Panc1 (cell line): ENCODE measurements around the gene USP32. TPM values are rescaled to one million over a fixed set of nuclear protein-coding genes. Genes with fewer than 3 reads are reported as not detected.

Experiments
- ATAC-seq: fragments of 200-7000 bp; cut with Tn5 transposase; 2 replicates; pipeline ENCODE4 v1.9.1; 2020; ENCODE audit warnings: mild to moderate bottlenecking, moderate library complexity
- BruUV-seq: library from RNA; stranded (reverse); fragments of 400-500 nt; replicated peaks from 2 replicates; lab custom pipeline; 2021; lab: Mats Ljungman, UMichigan
- CTCF ChIA-PET: fragments of 300-600 bp; sonication (Branson Sonifier 250); formaldehyde crosslinking; loops from one replicate; lab custom pipeline; 2022; ENCODE audit warnings: antibody characterized with exemption; lab: Charles Lee
- POLR2A ChIA-PET: fragments of 300-600 bp; sonication (Branson Sonifier 250); formaldehyde crosslinking; loops from one replicate; lab custom pipeline; 2022; ENCODE audit warnings: antibody characterized with exemption; lab: Charles Lee
- DNase-seq: peaks from one replicate; pipeline ENCODE4 v3.0.0-alpha.2; 2010; ENCODE audit warnings: low read depth, low spot score
- H3K27ac ChIP-seq: 2 replicates; pipeline ENCODE4 v1.5.1; 2011; ENCODE audit warnings: mild to moderate bottlenecking, low read length, inconsistent platforms
- H3K27me3 ChIP-seq: fragments of 200-500 bp; sonication (Bioruptor generic); 2 replicates; pipeline ENCODE4 v1.6.0; 2014; ENCODE audit warnings: low read length, inconsistent platforms; ENCODE audit not compliant: control insufficient read depth, insufficient read depth
- H3K36me3 ChIP-seq: fragments of 200-500 bp; sonication (Bioruptor generic); 2 replicates; pipeline ENCODE4 v1.5.1; 2014; ENCODE audit warnings: inconsistent platforms, mild to moderate bottlenecking, low read length, moderate library complexity; ENCODE audit not compliant: control insufficient read depth, insufficient read depth
- H3K4me1 ChIP-seq: 2 replicates; pipeline ENCODE4 v1.5.1; 2011; ENCODE audit warnings: inconsistent platforms, mild to moderate bottlenecking, low read length, moderate library complexity; ENCODE audit not compliant: control insufficient read depth, insufficient read depth
- H3K4me3 ChIP-seq, 2 experiments: 2 replicates each; pipeline ENCODE4 v1.5.1; 2011 to 2012; ENCODE audit warnings: low read depth in 2 of 2, low read length in 2 of 2, mild to moderate bottlenecking in 2 of 2, inconsistent platforms in 1 of 2, moderate library complexity in 1 of 2
- H3K9me3 ChIP-seq: fragments of 200-500 bp; sonication (Bioruptor generic); 2 replicates; pipeline ENCODE4 v1.5.1; 2014; ENCODE audit warnings: low read depth, mild to moderate bottlenecking, inconsistent platforms, low read length, moderate library complexity; ENCODE audit not compliant: control insufficient read depth, insufficient read depth
- CTCF ChIP-seq: fragments of 450-650 bp; IDR thresholded peaks from 2 replicates; pipeline ENCODE4 v1.5.1; 2017; ENCODE audit warnings: mild to moderate bottlenecking
- POLR2AphosphoS5 ChIP-seq: IDR thresholded peaks from 2 replicates; pipeline ENCODE4 v1.6.1; 2012; ENCODE audit warnings: mild to moderate bottlenecking, low read depth, low read length, moderate library complexity
- REST ChIP-seq, 2 experiments: IDR thresholded peaks; 2 replicates each; pipeline ENCODE4 v1.6.1; 2011 to 2012; ENCODE audit warnings: low read depth in 2 of 2, control low read depth in 1 of 2, low read length in 1 of 2, mild to moderate bottlenecking in 1 of 2, moderate library complexity in 1 of 2; ENCODE audit not compliant: insufficient read depth in 1 of 2
- SIN3A ChIP-seq: IDR thresholded peaks from 2 replicates; pipeline ENCODE4 v1.6.1; 2012; ENCODE audit warnings: low read depth, mild to moderate bottlenecking, low read length, moderate library complexity, borderline replicate concordance; ENCODE audit not compliant: insufficient read depth
- TCF7L2 ChIP-seq: IDR thresholded peaks from 2 replicates; pipeline ENCODE4 v1.6.1; 2011; ENCODE audit warnings: mild to moderate bottlenecking, low read depth, low read length, inconsistent platforms
- in situ Hi-C: cut with HindIII; loops from 2 replicates; pipeline ENCODE4 v1.10.0; 2016; ENCODE audit warnings: low sequenced_read_pairs, low pct_unique_long_range_greater_than_20kb
- intact Hi-C: fragments of 100-400 bp; cut with micrococcal nuclease; formaldehyde crosslinking; loops from one replicate; pipeline ENCODE4 v1.10.0; 2022; ENCODE audit not compliant: unreplicated experiment
- total RNA-seq: library from RNA; stranded (reverse); gene quantifications from one replicate; pipeline ENCODE4 v1.2.1, GENCODE V29; 2021; ENCODE audit not compliant: unreplicated experiment

USP32 gene
- total RNA-seq, 1 experiment from 2014 or later, result 45.5 TPM

DNA sequence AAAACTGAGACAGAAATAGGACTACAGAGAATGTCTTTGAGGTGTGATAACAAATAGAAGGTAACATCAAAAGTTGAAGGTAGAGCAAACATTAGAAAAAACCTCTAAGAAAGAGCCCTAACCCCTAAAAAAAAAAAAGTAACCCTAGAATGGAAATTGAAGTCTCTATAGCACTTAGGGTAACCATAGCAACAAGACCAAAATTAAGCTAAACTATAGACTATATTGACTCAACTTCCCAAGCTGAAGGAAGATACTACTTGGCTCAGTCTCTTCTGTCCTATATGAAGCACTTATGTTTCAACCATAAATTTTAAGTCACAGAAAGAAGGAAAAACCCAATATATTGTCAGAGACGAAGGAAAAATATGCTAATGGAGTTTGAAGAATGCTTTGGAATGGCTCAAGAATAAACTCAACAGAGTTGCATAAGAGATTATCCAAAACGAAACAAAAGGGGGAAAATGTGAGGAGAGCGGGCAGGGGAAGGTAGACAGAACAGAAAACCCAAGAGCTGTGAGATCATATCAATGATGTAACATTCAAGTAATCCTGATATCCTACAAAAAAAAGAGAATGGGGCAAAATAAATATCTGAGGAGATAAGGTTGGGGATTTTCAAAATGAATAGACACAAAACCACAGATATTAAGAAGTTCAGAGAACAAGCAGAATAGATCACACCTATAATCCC, 88.4 kb downstream of the USP32 start:
- intact Hi-C loops, result no loop called here
- no peak for DNase-seq
- no peak overlapping the region for H3K4me3 ChIP-seq
- H3K36me3 ChIP-seq, result no peaks in the 10 kb centered on the region; the same call in 1 of the 2 replicates
- ChIA-PET POLR2A (no interaction called here), CTCF (no interaction called here)
- H3K9me3 ChIP-seq, result no peaks in the 10 kb centered on the region
- in situ Hi-C loops, result no loop called here
- no peak for ATAC-seq
- TF ChIP-seq POLR2AphosphoS5 (no peak), TCF7L2 (no peak), CTCF (no peak), SIN3A (no peak), REST (IDR thresholded peaks at IDR 0.05; ENCODE audit: insufficient read depth in 1 of 2, low read depth in 2 of 2, low read length in 1 of 2) (no peak)
- H3K4me1 ChIP-seq, result no peaks in the 10 kb centered on the region
- no TSS peak for BruUV-seq
- no peak overlapping the region for H3K27ac ChIP-seq
- H3K27me3 ChIP-seq, result no peaks in the 10 kb centered on the region

DNA sequence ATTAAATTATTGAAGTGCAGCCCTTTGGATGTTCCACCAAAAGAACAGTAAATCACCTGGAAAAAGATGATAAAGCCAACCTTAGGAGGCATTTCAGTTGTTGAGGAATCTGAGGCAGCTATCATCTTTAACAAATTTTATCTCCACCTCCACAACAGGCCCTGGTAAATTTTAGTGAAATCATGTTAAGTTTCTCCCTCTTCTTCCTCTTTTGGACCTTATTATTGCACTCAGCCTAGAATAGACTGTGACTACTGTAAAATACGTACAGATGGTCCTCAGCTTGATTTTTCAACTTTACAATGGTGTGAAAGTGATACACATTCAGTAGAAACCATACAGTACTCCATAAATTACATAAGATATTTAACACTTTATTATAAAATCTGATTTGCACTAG, 90.3 kb downstream of the USP32 start:
- DNase-seq (no peak), ATAC-seq (no peak)
- intact Hi-C loops (no loop called here), in situ Hi-C loops (no loop called here)
- no peaks in the 10 kb centered on the region for H3K4me1 ChIP-seq
- no peak overlapping the region for H3K4me3 ChIP-seq
- TF ChIP-seq REST (IDR thresholded peaks at IDR 0.05; ENCODE audit: insufficient read depth in 1 of 2, low read depth in 2 of 2, low read length in 1 of 2), result no peak
- no peak for TF ChIP-seq SIN3A
- TF ChIP-seq TCF7L2, result no peak
- no peak for TF ChIP-seq CTCF
- TF ChIP-seq POLR2AphosphoS5, result no peak
- no peaks in the 10 kb centered on the region for H3K27me3 ChIP-seq
- no peak overlapping the region for H3K27ac ChIP-seq
- POLR2A ChIA-PET, result no interaction called here
- no peaks in the 10 kb centered on the region; the same call in 1 of the 2 replicates for H3K36me3 ChIP-seq
- H3K9me3 ChIP-seq, result no peaks in the 10 kb centered on the region
- CTCF ChIA-PET, result no interaction called here
- no TSS peak for BruUV-seq
